Urinary bladder (tissue), 4 donors: Measurements from ENCODE around the gene CCL27. TPM values are rescaled to one million over a fixed set of nuclear protein-coding genes. Genes with fewer than 3 reads are reported as not detected.

Experiments used
- DNase-seq: peaks from one replicate; pipeline ENCODE4 v3.0.0-alpha.2; 2015; ENCODE audit errors: extremely low spot score
- H3K27ac ChIP-seq: one replicate; pipeline ENCODE4 v1.5.1; 2013; ENCODE audit warnings: low read depth, mild to moderate bottlenecking, moderate library complexity
- H3K36me3 ChIP-seq: one replicate; pipeline ENCODE4 v1.6.1; 2013; ENCODE audit warnings: mild to moderate bottlenecking, moderate library complexity; ENCODE audit not compliant: insufficient read depth
- H3K4me1 ChIP-seq: one replicate; pipeline ENCODE4 v1.6.1; 2013; ENCODE audit warnings: mild to moderate bottlenecking, moderate library complexity; ENCODE audit not compliant: insufficient read depth
- H3K4me3 ChIP-seq: one replicate; pipeline ENCODE4 v1.5.1; 2013; ENCODE audit warnings: low read depth, low read length
- WGBS: extraction: QIAGEN DNeasy Blood & Tissue Kit; methylation state at CpG from one replicate; pipeline ENCODE4 v1.1.7; 2013; 5-methylcytosine and 5-hydroxymethylcytosine counted together
- polyA plus RNA-seq: library from polyadenylated mRNA; stranded (reverse); fragments of 200-250 nt; gene quantifications from one replicate; pipeline ENCODE4 v1.2.3, GENCODE V29; 2013
- total RNA-seq: library from RNA; depleted of rRNA; stranded (reverse); fragments of >200 nt; gene quantifications from one replicate; pipeline ENCODE4 v1.2.3, GENCODE V29; 2014
- donor health status: healthy with polysubstance abuse.
- donor health status: healthy.

The CCL27 gene
- not detected for total RNA-seq
- 0.32 TPM for polyA plus RNA-seq

- Histone ChIP-seq H3K4me1 (no peaks in the 10 kb centered on the region), H3K36me3 (no peaks in the 10 kb centered on the region), H3K27ac (no peak within 1 kb of the TSS), H3K4me3 (no peak within 1 kb of the TSS)
- 84% methylated on average over 4 of the region's 4 CpGs for WGBS
- no peak for DNase-seq
Measured at GRCh38 chr9:34662526-34663302, at the start of gene CCL27. Gene CCL27 (minus strand): TSS chr9:34662657. CDS start chr9:34662633, 24 bp downstream.

GRCh38 chr9:34712140-34712539 lies 49.7 kb upstream of the CCL27 start:
- Histone ChIP-seq H3K4me3 (no peak overlapping the region), H3K36me3 (no peaks in the 10 kb centered on the region), H3K27ac (no peak overlapping the region), H3K4me1 (no peaks in the 10 kb centered on the region)
- 66% methylated on average over 1 of the region's 1 CpG for WGBS
- no peak for DNase-seq

GRCh38 chr9:34710023-34710422 lies 47.6 kb upstream of the CCL27 start, which contains the start of gene CCL21:
Gene CCL21 (minus strand): TSS chr9:34710136. CDS start chr9:34710066, 70 bp downstream.
- Histone ChIP-seq H3K4me1 (no peaks in the 10 kb centered on the region), H3K4me3 (no peak within 1 kb of the TSS), H3K27ac (no peak within 1 kb of the TSS), H3K36me3 (no peaks in the 10 kb centered on the region)
- DNase-seq = peak; percentile 32
- 60% methylated on average over 2 of the region's 2 CpGs for WGBS

- DNase-seq = no peak
- no peak overlapping the region for H3K27ac ChIP-seq
- WGBS = 96% methylated on average over 9 of the region's 9 CpGs
- H3K36me3 ChIP-seq = no peaks in the 10 kb centered on the region
- H3K4me3 ChIP-seq = no peak overlapping the region
- H3K4me1 ChIP-seq = no peaks in the 10 kb centered on the region
Measured at GRCh38 chr9:34709196-34709978, 46.9 kb upstream of the CCL27 start.

- H3K36me3 ChIP-seq = no peaks in the 10 kb centered on the region
- H3K4me3 ChIP-seq = no peak overlapping the region
- H3K4me1 ChIP-seq = no peaks in the 10 kb centered on the region
- WGBS = 86% methylated on average over 2 of the region's 2 CpGs
- DNase-seq = no peak
- no peak overlapping the region for H3K27ac ChIP-seq
Measured at GRCh38 chr9:34707130-34707529, 44.7 kb upstream of the CCL27 start.

GRCh38 chr9:34701769-34702736 lies 39.6 kb upstream of the CCL27 start:
- Histone ChIP-seq H3K4me3 (peak overlapping the region; percentile 52), H3K27ac (no peak overlapping the region), H3K36me3 (no peaks in the 10 kb centered on the region), H3K4me1 (no peaks in the 10 kb centered on the region)
- WGBS = 2% methylated on average over 30 of the region's 30 CpGs
- peak; percentile 46 for DNase-seq

GRCh38 chr9:34701023-34701768 lies 38.7 kb upstream of the CCL27 start:
- no peak overlapping the region for H3K27ac ChIP-seq
- no peaks in the 10 kb centered on the region for H3K36me3 ChIP-seq
- no peak for DNase-seq
- WGBS = 7% methylated on average over 52 of the region's 52 CpGs
- peak overlapping the region; percentile 52 for H3K4me3 ChIP-seq
- no peaks in the 10 kb centered on the region for H3K4me1 ChIP-seq

- Histone ChIP-seq H3K36me3 (no peaks in the 10 kb centered on the region), H3K4me3 (no peak overlapping the region), H3K4me1 (no peaks in the 10 kb centered on the region), H3K27ac (no peak overlapping the region)
- DNase-seq = no peak
Measured at GRCh38 chr9:34694811-34695210, 32.4 kb upstream of the CCL27 start.

- 81% methylated on average over 2 of the region's 2 CpGs for WGBS
- H3K27ac ChIP-seq = no peak overlapping the region
- no peak for DNase-seq
- H3K36me3 ChIP-seq = no peaks in the 10 kb centered on the region
- H3K4me1 ChIP-seq = no peaks in the 10 kb centered on the region
- H3K4me3 ChIP-seq = no peak overlapping the region
Measured at GRCh38 chr9:34693560-34693959, 31.1 kb upstream of the CCL27 start.

GRCh38 chr9:34691936-34692315 lies 29.5 kb upstream of the CCL27 start:
- Histone ChIP-seq H3K36me3 (no peaks in the 10 kb centered on the region), H3K27ac (no peak overlapping the region), H3K4me3 (no peak overlapping the region), H3K4me1 (no peaks in the 10 kb centered on the region)
- 92% methylated on average over 5 of the region's 5 CpGs for WGBS
- no peak for DNase-seq

GRCh38 chr9:34690983-34691935 lies 28.8 kb upstream of the CCL27 start, which contains the start of gene CCL19:
Gene CCL19 (minus strand): TSS chr9:34691276. CDS start chr9:34691139, 137 bp downstream.
- no peak for DNase-seq
- 57% methylated on average over 6 of the region's 6 CpGs for WGBS
- Histone ChIP-seq H3K4me1 (no peaks in the 10 kb centered on the region), H3K36me3 (no peaks in the 10 kb centered on the region), H3K27ac (no peak within 1 kb of the TSS), H3K4me3 (no peak within 1 kb of the TSS)

GRCh38 chr9:34689512-34689911 lies 27.1 kb upstream of the CCL27 start:
- DNase-seq = no peak
- WGBS = 70% methylated on average over 8 of the region's 8 CpGs
- H3K4me1 ChIP-seq = no peaks in the 10 kb centered on the region
- no peak overlapping the region for H3K27ac ChIP-seq
- H3K36me3 ChIP-seq = no peaks in the 10 kb centered on the region
- H3K4me3 ChIP-seq = no peak overlapping the region
